Renal cortex interstitium (tissue), 11 donors: ENCODE measurements around the gene TYROBP. TPM values are rescaled to one million over a fixed set of nuclear protein-coding genes. Genes with fewer than 3 reads are reported as not detected.
A peak's percentile ranks its signal among the peaks of the same experiment; 100 is the strongest.
"Not testable (repeated sequence)": the region's sequence is repeated elsewhere in the genome, so short reads cannot be mapped to it uniquely, and the experiment has no call there.

ENCODE experiments used
- DNase-seq, 11 donors: peaks; one replicate each; pipeline ENCODE4 v3.0.0-alpha.2; 2013; ENCODE audit warnings: low read depth in 9 of 11, low spot score in 4 of 11; ENCODE audit errors: extremely low read depth in 1 of 11
- polyA plus RNA-seq, 3 donors: library from polyadenylated mRNA; unstranded; fragments of 120-200 nt; gene quantifications; one replicate each; pipeline ENCODE4 v1.2.1, GENCODE V29; 2013; ENCODE audit not compliant: insufficient read length in 3 of 3

TYROBP gene
- polyA plus RNA-seq, 3 donors = 9.0 to 14.3 (median 11.9) TPM

GRCh38 chr19:35907377-35907745, 734 bp downstream of the TYROBP start:
- no peak for DNase-seq

GRCh38 chr19:35905178-35905727, 2.8 kb downstream of the TYROBP start:
- DNase-seq = no peak

DNA sequence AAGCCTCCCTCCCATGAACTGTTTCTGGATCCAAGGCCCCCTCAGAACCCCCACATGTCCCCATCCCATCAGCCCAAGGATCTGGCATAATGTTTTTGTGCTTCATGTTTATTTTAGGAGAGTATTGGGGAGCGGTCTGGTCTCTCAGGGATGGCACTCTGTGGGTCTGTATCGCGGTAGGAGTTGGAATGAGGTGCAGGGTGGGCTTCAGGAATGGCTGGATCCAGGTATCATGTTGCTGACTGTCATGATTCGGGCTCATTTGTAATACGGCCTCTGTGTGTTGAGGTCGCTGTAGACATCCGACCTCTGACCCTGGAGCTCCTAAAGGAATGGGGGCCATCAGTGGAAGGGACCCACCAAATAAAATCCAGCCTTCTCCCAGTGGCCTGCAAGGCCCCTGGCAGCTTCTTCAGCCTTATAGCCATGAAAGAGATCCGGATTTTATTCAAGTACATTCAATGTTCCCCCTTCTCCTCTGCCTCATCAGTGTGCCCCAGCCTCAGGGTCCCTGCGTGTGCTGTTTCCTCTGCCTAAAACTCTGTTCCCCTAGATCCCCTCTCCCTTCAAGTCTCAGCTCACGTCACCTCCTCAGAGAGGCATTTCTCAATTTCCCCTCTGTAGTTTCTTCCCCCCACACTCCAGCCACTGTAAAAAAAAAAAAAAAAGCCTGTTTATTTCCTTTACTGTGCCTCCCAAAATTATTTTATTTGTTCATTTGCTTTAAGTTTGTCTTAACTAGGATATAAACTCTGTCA, 3.6 kb downstream of the TYROBP start:
- no peak for DNase-seq

GRCh38 chr19:35903550-35904179, 4.4 kb downstream of the TYROBP start:
- peak in 4 of 11 donors; percentile 42 to 50 (median 47) for DNase-seq

- DNase-seq = no peak
Observed at GRCh38 chr19:35902870-35903475, 5.1 kb downstream of the TYROBP start.

GRCh38 chr19:35901854-35902661, 6.0 kb downstream of the TYROBP start, which contains the start of gene HCST:
HCST (plus strand) TSS chr19:35902529; CDS start chr19:35902594, 65 bp downstream.
- DNase-seq = no peak

DNA sequence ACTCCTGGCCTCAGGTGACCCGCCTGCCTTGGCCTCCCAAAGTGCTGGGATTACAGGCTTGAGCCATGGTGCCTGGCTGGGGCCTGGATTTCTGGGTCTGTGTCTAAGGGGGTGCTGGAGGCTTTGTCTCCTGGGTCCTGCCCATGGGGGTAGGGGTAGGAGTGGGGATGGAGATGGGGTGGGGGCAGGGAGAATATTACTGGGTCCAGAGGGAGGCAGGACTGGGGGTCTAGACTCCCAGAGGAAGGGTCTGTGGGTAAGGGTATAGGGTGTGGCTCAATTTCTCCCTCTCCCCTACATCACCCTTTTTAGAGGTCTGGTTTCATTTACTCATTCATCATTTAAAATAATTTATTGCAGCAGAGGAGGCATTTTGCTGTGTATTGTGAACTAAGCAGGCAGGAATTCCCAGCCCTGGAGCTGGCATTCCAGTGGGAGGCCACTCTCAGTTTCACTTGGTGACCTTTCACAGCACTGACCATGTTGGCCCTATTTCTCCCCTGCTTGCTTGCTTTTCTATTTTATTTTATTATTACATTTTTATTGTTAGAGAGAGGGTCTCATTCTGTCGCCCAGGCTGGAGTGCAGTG, 6.9 kb downstream of the TYROBP start:
- peak in 1 of 11 donors; percentile 18 for DNase-seq

- peak in 10 of 11 donors; percentile 61 to 75 (median 69) for DNase-seq
Observed at GRCh38 chr19:35899547-35900214, 8.4 kb downstream of the TYROBP start.

DNA sequence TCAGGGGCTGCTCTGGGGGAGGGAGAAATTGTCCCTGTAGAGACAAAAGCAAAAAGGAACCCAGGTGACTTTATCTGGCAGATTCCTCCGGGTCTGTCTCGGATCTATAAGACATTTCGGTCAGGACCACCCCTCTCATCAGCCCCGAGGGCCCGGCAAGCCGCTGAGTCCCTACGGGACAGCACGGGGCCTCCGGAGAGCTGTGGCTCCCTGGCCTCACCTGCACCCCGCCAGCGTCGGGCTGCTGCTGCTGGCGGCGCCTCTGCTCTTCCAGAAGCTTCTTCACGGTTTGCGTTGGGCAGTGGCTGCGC, 9.6 kb downstream of the TYROBP start:
- DNase-seq = no peak

DNA sequence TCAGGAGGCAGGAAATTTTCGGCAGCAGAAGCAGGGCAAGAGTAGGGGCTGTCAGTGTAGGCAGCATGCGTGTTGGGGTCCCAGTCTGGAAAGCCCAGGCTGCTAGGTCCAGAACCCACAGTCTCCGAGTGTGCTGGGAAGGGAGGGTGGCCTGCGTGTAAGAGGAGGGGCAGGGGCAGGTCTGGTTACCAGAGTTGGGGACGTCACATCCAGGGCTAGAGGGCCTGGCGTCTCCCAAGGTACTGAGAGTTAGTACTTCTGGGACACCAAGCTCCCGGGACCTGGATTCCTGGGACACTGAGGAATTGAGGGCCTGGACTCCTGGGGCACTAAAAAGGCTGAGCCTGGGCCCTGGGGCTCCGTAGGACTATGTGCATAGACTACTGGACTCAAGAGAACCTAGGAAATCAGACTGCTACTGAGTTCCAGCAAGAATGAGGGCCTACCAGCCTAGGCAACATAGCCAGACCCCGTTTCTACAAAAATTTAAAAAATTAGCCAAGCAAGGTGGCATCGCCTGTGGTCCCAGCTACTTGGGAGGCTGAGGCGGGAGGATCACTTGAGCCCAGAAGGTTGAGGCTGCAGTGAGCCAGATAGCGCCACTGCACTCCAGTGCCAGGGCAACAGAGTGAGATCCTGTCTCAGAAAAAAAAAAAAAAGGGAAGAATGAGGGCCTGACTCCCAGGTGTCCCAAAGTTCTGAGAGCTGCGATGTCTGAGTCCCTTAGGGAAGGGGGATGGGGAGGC, 10.2 kb downstream of the TYROBP start:
- DNase-seq = no peak

DNA sequence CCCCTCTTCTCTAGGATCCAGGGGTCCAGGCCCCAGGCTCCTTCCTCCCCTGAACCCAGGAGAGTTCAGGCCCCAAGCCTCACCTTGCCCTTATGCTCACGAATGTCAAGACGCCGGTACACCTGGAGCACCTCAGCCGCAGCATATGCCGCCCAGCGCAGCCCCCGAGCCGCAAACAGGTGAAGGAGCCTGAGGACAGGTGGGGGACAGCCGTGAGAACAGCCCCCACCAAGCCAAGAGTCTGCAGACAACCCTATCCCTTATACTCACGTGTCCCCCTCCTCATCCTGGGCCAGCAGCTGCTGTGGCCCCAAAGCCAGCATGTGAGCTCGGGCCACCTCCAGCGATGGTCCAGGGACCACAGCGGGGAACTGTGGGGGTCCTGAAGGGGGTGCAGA, 11.5 kb downstream of the TYROBP start:
- DNase-seq = no peak

GRCh38 chr19:35895911-35896642, 12.0 kb downstream of the TYROBP start:
- no peak for DNase-seq

- no peak for DNase-seq
Observed at GRCh38 chr19:35894342-35894741, 13.8 kb downstream of the TYROBP start.

- DNase-seq = not testable (repeated sequence)
Observed at GRCh38 chr19:35891819-35892218, 16.3 kb downstream of the TYROBP start.

DNA sequence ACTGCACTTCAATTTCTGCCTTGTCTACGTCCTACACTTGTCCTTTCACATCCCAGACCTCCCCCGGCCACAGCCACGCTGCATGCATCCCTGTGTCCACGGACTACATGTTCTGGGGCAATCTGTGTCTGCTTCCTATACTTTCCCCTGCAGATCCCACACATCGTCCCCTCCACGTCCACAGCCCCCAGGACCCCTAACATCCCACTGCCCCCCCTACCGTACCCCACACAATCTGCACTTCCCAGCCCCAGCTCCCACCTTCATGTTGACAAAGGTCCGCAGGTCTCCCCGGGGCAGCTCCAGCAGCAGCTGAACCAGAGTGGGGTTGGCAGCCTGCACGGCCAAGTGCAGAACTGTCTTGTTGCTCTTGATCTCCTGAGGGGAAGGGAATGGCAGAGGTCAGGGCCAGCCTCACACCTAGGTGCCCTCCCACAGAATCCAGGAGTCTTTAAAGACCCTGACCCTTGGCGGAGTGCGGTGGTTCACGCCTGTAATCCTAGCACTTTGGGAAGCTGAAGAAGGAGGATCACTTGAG, 17.9 kb downstream of the TYROBP start:
- DNase-seq = no peak

DNA sequence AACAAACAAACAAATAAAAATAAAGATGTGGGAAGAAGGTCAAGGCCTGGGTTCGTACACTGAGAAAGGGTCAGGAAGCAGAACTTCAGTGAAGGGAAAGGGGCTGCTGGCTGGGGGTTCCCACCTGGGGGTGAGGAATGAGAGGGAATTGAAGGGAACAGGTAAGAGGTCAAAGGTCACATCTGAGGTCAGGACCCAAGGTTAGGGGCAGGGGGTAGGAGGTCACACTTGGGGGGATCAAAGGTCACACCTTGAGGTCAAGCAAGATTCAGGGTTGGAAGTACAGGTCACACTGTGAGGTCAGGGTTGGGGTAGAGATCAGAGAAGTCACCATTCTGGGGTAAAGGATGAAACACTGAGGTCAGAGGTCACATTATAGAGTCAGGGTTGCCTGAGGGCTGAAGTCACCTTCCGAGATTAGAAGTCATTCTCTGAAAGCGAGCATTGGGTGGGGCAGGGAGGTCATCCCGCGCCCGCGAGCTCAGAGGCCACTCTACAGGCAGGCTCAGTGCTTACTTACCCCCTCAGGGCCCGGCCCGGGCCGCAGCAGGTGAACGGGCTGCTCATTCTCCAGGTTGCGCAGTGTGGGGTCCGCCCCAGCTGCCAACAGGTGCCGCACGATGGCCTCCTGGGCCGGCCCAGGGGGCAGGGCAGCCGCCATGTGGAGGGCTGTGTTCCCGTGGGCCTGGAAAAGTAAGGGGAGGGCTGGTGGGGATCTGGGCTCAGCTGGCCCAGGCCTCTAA, 18.6 kb downstream of the TYROBP start:
- no peak for DNase-seq
